ENCODE measurements around the gene TRO.

- no peak for TF ChIP-seq POLR2A (IDR thresholded peaks at IDR 0.05)
- no peak for TF ChIP-seq CTCF (IDR thresholded peaks at IDR 0.05)
- TF ChIP-seq POLR2AphosphoS5 (IDR thresholded peaks at IDR 0.05), result no peak
These were observed 58.8 kb downstream of the TRO start for GRCh38 chrX:54979432-54979831.

All from prostate gland (tissue), 2 donors.